GM12878 (cell line): ENCODE results near the gene RPTN.

Experiments used
- CTCF ChIP-seq, 3 experiments: IDR thresholded peaks in 2 of 3; conservative IDR thresholded peaks in 1 of 3; 2 replicates each; pipeline ENCODE4 v1.5.1; 2011; ENCODE audit warnings: low read depth in 3 of 3, low read length in 3 of 3, mild to moderate bottlenecking in 3 of 3, control low read depth in 2 of 3, moderate library complexity in 2 of 3, inconsistent platforms in 1 of 3, mixed read lengths in 1 of 3; ENCODE audit not compliant: control insufficient read depth in 2 of 3, insufficient read depth in 1 of 3; ENCODE audit errors: extremely low read depth in 1 of 3
- EZH2 ChIP-seq: IDR thresholded peaks from 2 replicates; pipeline ENCODE4 v1.6.1; 2012; ENCODE audit warnings: low read depth, mild to moderate bottlenecking, control low read depth, inconsistent platforms, low read length, borderline replicate concordance; ENCODE audit not compliant: control insufficient read depth
- MXI1 ChIP-seq: fragments of 150-350 bp; IDR thresholded peaks from 2 replicates; pipeline ENCODE4 v1.6.1; 2011; ENCODE audit warnings: low read depth, mild to moderate bottlenecking, inconsistent platforms, low read length, improper control_type of control experiment
- NBN ChIP-seq: fragments of 450-650 bp; IDR thresholded peaks from 2 replicates; pipeline ENCODE4 v1.6.1; 2016
- NRF1 ChIP-seq: conservative IDR thresholded peaks from 2 replicates; pipeline ENCODE4 v1.6.1; 2011; ENCODE audit warnings: mild to moderate bottlenecking, low read depth, low read length, improper control_type of control experiment
- POLR2A ChIP-seq: IDR thresholded peaks from 2 replicates; pipeline ENCODE4 v1.6.1; 2011; ENCODE audit warnings: low read depth, mild to moderate bottlenecking, low read length
- POLR2AphosphoS5 ChIP-seq: IDR thresholded peaks from 2 replicates; pipeline ENCODE4 v1.6.1; 2011; ENCODE audit warnings: mild to moderate bottlenecking, low read length, inconsistent platforms
- RCOR1 ChIP-seq: conservative IDR thresholded peaks from 2 replicates; pipeline ENCODE4 v1.6.1; 2012; ENCODE audit warnings: low read depth, low read length, improper control_type of control experiment
- SPI1 ChIP-seq: IDR thresholded peaks from 2 replicates; pipeline ENCODE4 v1.6.1; 2011; ENCODE audit warnings: low read depth, mild to moderate bottlenecking, low read length, moderate library complexity, borderline replicate concordance; ENCODE audit not compliant: insufficient read depth
- SREBF2 ChIP-seq: IDR thresholded peaks from 2 replicates; pipeline ENCODE4 v1.6.1; 2012; ENCODE audit warnings: mild to moderate bottlenecking, low read length
- TCF12 ChIP-seq: IDR thresholded peaks from 2 replicates; pipeline ENCODE4 v1.6.1; 2011; ENCODE audit warnings: low read depth, mild to moderate bottlenecking, low read length
- TCF7 ChIP-seq: IDR thresholded peaks from 2 replicates; pipeline ENCODE4 v1.6.1; 2014; ENCODE audit warnings: antibody characterized with exemption, borderline replicate concordance
- TF ChIP-seq, protein P1 (sequence below): IDR thresholded peaks from 2 replicates; pipeline ENCODE4 v1.6.1; 2012; ENCODE audit warnings: low read depth, low read length, improper control_type of control experiment
- TF ChIP-seq, protein P2 (sequence below): IDR thresholded peaks from 2 replicates; pipeline ENCODE4 v1.6.1; 2012; ENCODE audit warnings: low read length, inconsistent platforms

- TF ChIP-seq CTCF (IDR thresholded peaks at IDR 0.05 in 2 of 3, conservative IDR thresholded peaks at IDR 0.05 in 1 of 3; ENCODE audit: control insufficient read depth in 2 of 3, extremely low read depth in 1 of 3, insufficient read depth in 1 of 3, low read depth in 3 of 3, low read length in 3 of 3) (no peak), TCF12 (no peak), POLR2A (no peak), NBN (no peak), MXI1 (no peak), NRF1 (no peak), SREBF2 (no peak), RCOR1 (no peak), POLR2AphosphoS5 (no peak), TCF7 (no peak), EZH2 (no peak), SPI1 (no peak)
- TF ChIP-seq, protein P1, sequence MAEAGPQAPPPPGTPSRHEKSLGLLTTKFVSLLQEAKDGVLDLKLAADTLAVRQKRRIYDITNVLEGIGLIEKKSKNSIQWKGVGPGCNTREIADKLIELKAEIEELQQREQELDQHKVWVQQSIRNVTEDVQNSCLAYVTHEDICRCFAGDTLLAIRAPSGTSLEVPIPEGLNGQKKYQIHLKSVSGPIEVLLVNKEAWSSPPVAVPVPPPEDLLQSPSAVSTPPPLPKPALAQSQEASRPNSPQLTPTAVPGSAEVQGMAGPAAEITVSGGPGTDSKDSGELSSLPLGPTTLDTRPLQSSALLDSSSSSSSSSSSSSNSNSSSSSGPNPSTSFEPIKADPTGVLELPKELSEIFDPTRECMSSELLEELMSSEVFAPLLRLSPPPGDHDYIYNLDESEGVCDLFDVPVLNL = no peak
- TF ChIP-seq, protein P2, sequence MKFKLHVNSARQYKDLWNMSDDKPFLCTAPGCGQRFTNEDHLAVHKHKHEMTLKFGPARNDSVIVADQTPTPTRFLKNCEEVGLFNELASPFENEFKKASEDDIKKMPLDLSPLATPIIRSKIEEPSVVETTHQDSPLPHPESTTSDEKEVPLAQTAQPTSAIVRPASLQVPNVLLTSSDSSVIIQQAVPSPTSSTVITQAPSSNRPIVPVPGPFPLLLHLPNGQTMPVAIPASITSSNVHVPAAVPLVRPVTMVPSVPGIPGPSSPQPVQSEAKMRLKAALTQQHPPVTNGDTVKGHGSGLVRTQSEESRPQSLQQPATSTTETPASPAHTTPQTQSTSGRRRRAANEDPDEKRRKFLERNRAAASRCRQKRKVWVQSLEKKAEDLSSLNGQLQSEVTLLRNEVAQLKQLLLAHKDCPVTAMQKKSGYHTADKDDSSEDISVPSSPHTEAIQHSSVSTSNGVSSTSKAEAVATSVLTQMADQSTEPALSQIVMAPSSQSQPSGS = no peak
Observed at GRCh38 chr1:152118915-152119314, 40.1 kb downstream of the RPTN start.
